Hepatocyte (in vitro differentiated cells): Measurements from ENCODE around the gene MED12.

ENCODE experiments used
- CTCF ChIP-seq: fragments of 200-600 bp; sonication (generic); IDR thresholded peaks from 2 replicates; pipeline ENCODE4 v1.5.1; 2016; ENCODE audit warnings: antibody characterized with exemption, mild to moderate bottlenecking; ENCODE audit not compliant: poor library complexity
- EZH2 ChIP-seq: fragments of 200-600 bp; sonication (generic); IDR thresholded peaks from 2 replicates; pipeline ENCODE4 v1.6.1; 2016; ENCODE audit warnings: antibody characterized with exemption, mild to moderate bottlenecking, borderline replicate concordance

GRCh38 chrX:71159335-71159734 lies 40.9 kb downstream of the MED12 start:
- TF ChIP-seq CTCF (no peak), EZH2 (no peak)
